GM13977 (cell line): ENCODE results near the gene FIP1L1.
"Not testable (repeated sequence)": the region's sequence is repeated elsewhere in the genome, so short reads cannot be mapped to it uniquely, and the experiment has no call there.

Source experiments
- DNase-seq: peaks from one replicate; pipeline ENCODE4 v3.0.0; 2012; ENCODE audit warnings: low spot score
- CTCF ChIP-seq: IDR thresholded peaks from 2 replicates; pipeline ENCODE4 v1.5.1; 2012; ENCODE audit warnings: mild to moderate bottlenecking, control low read depth; ENCODE audit not compliant: insufficient read depth; ENCODE audit errors: extremely low read depth, missing control alignments
- in situ Hi-C: fragments of 300-500 bp; cut with MboI; formaldehyde crosslinking; loops from one replicate; pipeline ENCODE4 v1.12.0; 2022; ENCODE audit warnings: low sequenced_read_pairs, low pct_unique_long_range_greater_than_20kb, mixed read lengths, inconsistent platforms; ENCODE audit not compliant: unreplicated experiment

Gene FIP1L1

DNA sequence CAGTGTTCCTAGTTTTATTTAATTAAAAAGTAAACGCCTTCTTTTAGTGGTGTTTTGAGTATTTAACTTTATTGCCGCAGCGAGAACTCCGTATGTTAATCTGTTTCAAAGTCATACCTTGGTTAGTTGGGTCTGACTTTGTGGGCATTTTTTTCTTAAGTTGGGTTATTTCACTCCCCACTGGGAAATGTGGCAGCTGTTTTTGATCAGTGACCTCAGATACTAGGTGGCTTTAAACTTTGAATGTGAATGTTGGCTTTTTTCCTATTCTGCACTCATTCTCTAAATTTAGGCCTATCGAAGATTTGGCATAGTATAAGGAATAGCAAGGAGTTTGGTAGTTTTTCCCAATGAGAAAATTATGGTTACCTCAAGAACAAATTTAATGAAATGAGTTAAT lies 85.9 kb downstream of the FIP1L1 start:
- in situ Hi-C loops = no loop called here
- DNase-seq = no peak
- TF ChIP-seq CTCF = no peak

DNA sequence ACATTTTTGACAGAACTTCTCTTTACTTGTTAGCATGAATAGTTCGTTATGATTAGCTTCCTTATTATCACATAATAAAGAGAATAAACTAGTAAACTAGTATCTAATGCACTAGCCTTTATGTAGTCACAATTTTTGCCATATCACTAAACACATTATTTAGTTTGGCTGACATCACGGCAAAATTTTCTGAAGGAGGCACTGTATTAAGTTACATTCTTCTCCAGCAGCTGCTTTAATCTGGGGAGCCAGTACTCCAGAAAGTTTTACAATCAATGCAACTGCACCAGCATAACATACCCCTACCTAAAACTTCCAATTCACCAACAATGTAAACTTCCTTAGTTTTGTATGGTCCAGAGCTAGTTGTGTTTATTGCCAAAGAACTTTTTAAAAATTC lies 87.8 kb downstream of the FIP1L1 start:
- DNase-seq = no peak
- no peak for TF ChIP-seq CTCF
- in situ Hi-C loops = no loop called here

DNA sequence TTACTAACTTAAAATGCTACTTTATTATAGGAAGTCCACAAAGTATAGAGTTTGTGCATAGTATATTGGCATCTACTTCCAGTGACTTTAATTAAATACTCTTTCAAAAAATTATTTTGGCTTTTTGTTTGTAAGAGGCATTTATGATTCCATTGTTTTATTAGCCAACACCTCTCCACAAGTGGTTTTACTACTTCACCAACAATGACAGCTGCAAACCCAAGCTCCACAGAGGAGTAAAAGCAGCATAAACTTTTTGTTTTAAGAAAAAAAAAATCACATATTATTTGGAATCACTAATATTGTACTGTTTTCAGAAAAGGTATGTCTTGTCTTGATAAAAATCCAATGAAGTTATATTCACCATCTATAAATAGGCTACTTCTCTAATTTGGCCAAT lies 88.5 kb downstream of the FIP1L1 start:
- no peak for DNase-seq
- no peak for TF ChIP-seq CTCF
- in situ Hi-C loops = no loop called here

- in situ Hi-C loops, DNase-seq: not testable (repeated sequence)
Measured at GRCh38 chr4:53466576-53466975, 89.1 kb downstream of the FIP1L1 start.

GRCh38 chr4:53476232-53477037 lies 99.0 kb downstream of the FIP1L1 start:
- in situ Hi-C loops = no loop called here
- no peak for TF ChIP-seq CTCF
- DNase-seq = no peak

- DNase-seq = no peak
- no peak for TF ChIP-seq CTCF
- in situ Hi-C loops = no loop called here
Measured at GRCh38 chr4:53477038-53477565, 99.7 kb downstream of the FIP1L1 start.

DNA sequence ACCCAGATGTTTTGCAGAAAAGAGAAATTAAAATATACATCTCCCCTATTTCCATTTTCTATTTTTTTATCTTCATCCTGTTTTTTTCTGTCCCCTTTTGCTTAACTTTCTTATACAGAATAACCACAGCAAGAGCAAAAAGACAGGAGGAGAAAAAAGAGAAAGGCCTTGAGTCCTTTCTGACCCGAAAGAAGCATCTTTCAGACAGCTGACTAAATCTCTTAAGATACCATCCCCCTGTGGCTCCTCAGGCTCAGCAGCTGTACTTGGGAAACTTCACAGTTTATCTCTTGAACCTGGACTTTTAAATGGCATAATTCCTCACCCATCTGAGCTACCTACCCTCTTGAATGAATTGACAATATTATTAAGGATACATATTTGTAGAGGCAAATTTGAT lies 100.2 kb downstream of the FIP1L1 start:
- in situ Hi-C loops = no loop called here
- TF ChIP-seq CTCF = no peak
- no peak for DNase-seq
